Activated CD4-positive, alpha-beta T cell treated with anti-CD3 and anti-CD28 coated beads, Interleukin-2, amount 10 ng/mL, durations not matched to agents 7 days and 5 days (primary cell): ENCODE results near the gene DNALI1. TPM values are rescaled to one million over a fixed set of nuclear protein-coding genes. Genes with fewer than 3 reads are reported as not detected.
A peak's percentile ranks its signal among the peaks of the same experiment; 100 is the strongest.
"Not testable (repeated sequence)": the region's sequence is repeated elsewhere in the genome, so short reads cannot be mapped to it uniquely, and the experiment has no call there.

Experiments
- CTCF ChIA-PET: fragments of 350-600 bp; sonication (Branson Sonifier 250); formaldehyde crosslinking; loops from one replicate; lab custom pipeline; 2021; ENCODE audit warnings: antibody characterized with exemption; lab: Charles Lee
- POLR2A ChIA-PET: fragments of 350-600 bp; sonication (Branson Sonifier 250); formaldehyde crosslinking; loops from one replicate; lab custom pipeline; 2021; ENCODE audit warnings: antibody characterized with exemption; lab: Charles Lee
- DNase-seq: peaks from one replicate; pipeline ENCODE4 v3.0.0-alpha.2; 2020
- H3K27ac Mint-ChIP-seq: one replicate; pipeline ENCODE4 v1.8.0; 2021; ENCODE audit warnings: mild to moderate bottlenecking, moderate library complexity, mixed read lengths
- H3K27me3 Mint-ChIP-seq: one replicate; pipeline ENCODE4 v1.8.0; 2021; ENCODE audit warnings: mixed read lengths
- H3K36me3 Mint-ChIP-seq: one replicate; pipeline ENCODE4 v1.8.0; 2021; ENCODE audit warnings: low read depth, mixed read lengths
- H3K4me1 Mint-ChIP-seq: one replicate; pipeline ENCODE4 v1.8.0; 2021; ENCODE audit warnings: mixed read lengths
- H3K4me3 Mint-ChIP-seq: one replicate; pipeline ENCODE4 v1.8.0; 2021; ENCODE audit warnings: mild to moderate bottlenecking, moderate library complexity, mixed read lengths
- H3K9me3 Mint-ChIP-seq: one replicate; pipeline ENCODE4 v1.8.0; 2021; ENCODE audit warnings: mixed read lengths
- total RNA-seq, 2 experiments: library from RNA; stranded (reverse); gene quantifications; one replicate each; pipeline ENCODE4 v1.2.3, GENCODE V29; 2021

The DNALI1 gene
- total RNA-seq: under 1 TPM; 0.40 to 0.47 TPM

DNA sequence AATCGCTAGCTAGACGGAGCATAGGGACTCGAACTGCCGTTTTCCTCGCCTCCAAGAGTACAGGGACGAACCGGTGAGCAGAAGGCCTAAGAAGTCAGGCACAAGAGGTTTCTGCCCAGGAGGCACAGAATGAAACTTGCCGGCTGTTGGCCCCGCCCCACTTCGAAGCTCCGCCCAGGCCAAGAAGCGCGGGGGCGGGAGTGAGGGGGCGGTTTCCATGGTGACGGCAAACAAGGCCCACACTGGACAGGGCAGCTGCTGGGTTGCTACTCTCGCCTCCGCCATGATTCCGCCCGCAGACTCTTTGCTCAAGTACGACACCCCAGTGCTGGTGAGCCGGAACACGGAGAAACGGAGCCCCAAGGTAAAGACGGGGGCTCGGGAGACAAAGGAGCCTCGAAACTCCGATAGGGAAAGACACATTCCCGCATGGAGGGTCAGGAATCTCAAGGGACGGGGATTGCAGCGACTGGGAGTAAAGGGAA is at the start of gene DNALI1:
TSS of gene DNALI1 (plus strand) at position 229 of the 485 bp plus-strand sequence. CDS start at position 284, 55 bp downstream.
- CTCF ChIA-PET: interaction anchor here (0.6 to 1.5 kb wide), 2 partner anchors 54 to 133 kb away, joined by 3 to 6 read pairs; no protein-coding TSS in a partner anchor
- POLR2A ChIA-PET: no interaction called here
- H3K27ac Mint-ChIP-seq: no peak within 1 kb of the TSS
- H3K4me1 Mint-ChIP-seq: peaks cover 51% of the 10 kb centered on the region
- peak; percentile 37 for DNase-seq
- H3K9me3 Mint-ChIP-seq: peaks cover 3% of the 10 kb centered on the region
- H3K4me3 Mint-ChIP-seq: no peak within 1 kb of the TSS
- H3K36me3 Mint-ChIP-seq: peaks cover 23% of the 10 kb centered on the region
- H3K27me3 Mint-ChIP-seq: no peaks in the 10 kb centered on the region

DNA sequence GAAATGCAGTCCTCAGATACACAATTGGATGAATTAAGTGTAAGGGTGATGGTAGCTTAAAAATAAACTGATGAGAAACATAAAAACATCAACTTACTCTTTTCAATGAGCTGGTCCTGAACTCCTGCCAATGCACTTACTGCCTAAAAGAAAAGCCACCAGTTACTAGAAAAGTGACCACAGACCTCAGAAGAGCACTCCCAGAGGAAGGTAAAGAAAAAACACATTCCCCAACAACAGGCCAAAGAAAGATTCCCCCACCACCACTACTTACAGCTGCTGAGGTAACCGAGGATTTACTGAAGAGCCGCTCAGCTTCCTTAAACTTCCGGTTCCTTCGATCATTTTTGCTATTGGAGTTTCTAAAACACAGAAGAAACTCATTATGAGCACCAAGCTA is 47.6 kb upstream of the DNALI1 start:
- POLR2A ChIA-PET: no interaction called here
- Mint-ChIP-seq H3K36me3 (peaks cover 42% of the 10 kb centered on the region), H3K9me3 (no peaks in the 10 kb centered on the region), H3K27me3 (no peaks in the 10 kb centered on the region), H3K4me1 (peaks cover 34% of the 10 kb centered on the region), H3K27ac (peak overlapping the region; percentile 10), H3K4me3 (no peak overlapping the region)
- CTCF ChIA-PET: interaction anchor here (0.9 to 2.1 kb wide), 6 partner anchors 10 to 31 kb away, joined by 3 to 8 read pairs (median 4); no protein-coding TSS in a partner anchor
- no peak for DNase-seq

DNA sequence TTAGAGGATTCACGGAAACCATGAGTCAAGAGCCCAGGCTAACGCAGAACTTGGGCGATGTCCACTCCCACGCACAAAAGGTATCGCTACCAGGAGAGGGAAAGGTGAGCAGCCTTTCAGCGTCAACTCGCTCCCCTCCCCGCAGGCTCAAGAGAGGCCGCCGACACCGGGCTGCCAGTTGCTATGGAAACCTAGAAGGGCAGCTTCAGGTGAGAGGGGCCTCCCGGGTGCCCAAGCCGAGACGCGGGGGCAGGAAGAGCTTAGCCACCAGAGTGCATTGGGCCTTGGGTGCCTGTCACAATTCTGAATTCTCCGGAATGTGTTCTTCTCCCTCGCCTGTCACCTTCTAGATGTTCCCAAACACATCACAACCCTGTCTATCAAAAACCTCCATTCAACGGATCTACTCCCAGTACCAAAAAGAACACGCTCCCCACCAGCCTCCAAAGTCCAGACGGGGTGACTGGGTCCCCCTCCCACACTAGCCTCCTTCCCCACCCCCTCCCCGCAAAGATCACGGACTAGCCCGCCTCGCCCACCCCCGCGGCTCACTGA is 42.9 kb upstream of the DNALI1 start:
- Mint-ChIP-seq H3K27me3 (no peaks in the 10 kb centered on the region), H3K36me3 (peaks cover 18% of the 10 kb centered on the region), H3K27ac (peak overlapping the region; percentile 89), H3K4me1 (peaks cover 41% of the 10 kb centered on the region), H3K9me3 (peaks cover 2% of the 10 kb centered on the region), H3K4me3 (peak overlapping the region; percentile 95)
- DNase-seq: peak; percentile 47
- ChIA-PET POLR2A (no interaction called here), CTCF (interaction anchor here (1.0 to 3.2 kb wide), 27 partner anchors 8 to 175 kb away, joined by 3 to 26 read pairs (median 5); partner anchors contain the start of genes RSPO1, SNIP1 and ZC3H12A)

DNA sequence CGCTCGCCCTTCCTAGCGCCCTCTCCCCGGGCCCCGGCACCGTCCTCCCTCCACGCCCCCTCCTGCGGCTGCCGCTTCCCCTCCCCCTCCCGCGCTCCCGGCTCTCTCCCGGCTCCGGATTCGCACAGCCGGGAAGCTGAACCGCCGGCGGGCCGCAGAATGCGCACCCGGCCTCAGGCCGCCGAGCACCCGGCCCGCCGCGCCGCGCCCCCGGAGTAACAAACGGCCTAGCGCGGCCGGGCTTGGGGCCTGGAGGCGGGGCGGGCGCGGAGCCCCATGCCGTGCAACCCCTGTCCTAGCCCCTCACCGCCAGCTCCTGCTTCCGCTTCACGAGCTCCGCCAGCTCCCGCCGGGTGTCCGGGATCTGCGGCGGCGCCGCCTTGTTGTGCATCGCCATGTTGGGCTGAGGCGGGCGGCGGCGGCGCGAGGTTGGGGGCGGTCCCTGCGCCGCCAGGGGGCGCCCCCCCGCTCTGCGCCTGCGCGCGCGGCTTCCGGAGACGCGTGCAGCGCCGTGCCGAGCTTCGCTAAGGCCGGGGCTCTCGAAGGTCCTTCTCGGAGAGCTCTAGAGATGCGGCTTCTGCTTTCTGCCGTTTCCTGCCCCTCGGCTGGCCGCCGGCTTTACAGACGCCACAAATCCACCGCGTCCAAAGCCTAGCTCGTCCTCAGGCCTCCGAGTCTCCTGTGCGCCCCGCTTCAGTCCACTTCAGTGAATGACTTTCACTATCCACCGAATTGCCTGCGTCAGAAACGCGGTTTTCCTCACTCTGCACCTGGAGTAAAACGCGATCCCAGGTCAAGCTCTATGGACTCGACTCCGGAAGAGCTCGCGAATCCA is 42.2 kb upstream of the DNALI1 start, which contains the start of gene MEAF6:
TSS of gene MEAF6 (minus strand) at position 417 of the 835 bp plus-strand sequence. CDS start at position 397, 20 bp downstream.
- Mint-ChIP-seq H3K4me3 (peak within 1 kb of the TSS; percentile 95), H3K27me3 (no peaks in the 10 kb centered on the region), H3K4me1 (peaks cover 41% of the 10 kb centered on the region), H3K27ac (peak within 1 kb of the TSS; percentile 94), H3K36me3 (peaks cover 16% of the 10 kb centered on the region), H3K9me3 (peaks cover 4% of the 10 kb centered on the region)
- POLR2A ChIA-PET: interaction anchor here (0.6 to 0.8 kb wide), 2 partner anchors 35 to 40 kb away, joined by 3 read pairs; no protein-coding TSS in a partner anchor
- CTCF ChIA-PET: interaction anchor here (0.6 to 3.2 kb wide), 34 partner anchors 9 to 1732 kb away, joined by 3 to 26 read pairs (median 5); partner anchors contain the start of genes GNL2, RSPO1, SNIP1 and ZC3H12A
- peak; percentile 86 for DNase-seq

DNA sequence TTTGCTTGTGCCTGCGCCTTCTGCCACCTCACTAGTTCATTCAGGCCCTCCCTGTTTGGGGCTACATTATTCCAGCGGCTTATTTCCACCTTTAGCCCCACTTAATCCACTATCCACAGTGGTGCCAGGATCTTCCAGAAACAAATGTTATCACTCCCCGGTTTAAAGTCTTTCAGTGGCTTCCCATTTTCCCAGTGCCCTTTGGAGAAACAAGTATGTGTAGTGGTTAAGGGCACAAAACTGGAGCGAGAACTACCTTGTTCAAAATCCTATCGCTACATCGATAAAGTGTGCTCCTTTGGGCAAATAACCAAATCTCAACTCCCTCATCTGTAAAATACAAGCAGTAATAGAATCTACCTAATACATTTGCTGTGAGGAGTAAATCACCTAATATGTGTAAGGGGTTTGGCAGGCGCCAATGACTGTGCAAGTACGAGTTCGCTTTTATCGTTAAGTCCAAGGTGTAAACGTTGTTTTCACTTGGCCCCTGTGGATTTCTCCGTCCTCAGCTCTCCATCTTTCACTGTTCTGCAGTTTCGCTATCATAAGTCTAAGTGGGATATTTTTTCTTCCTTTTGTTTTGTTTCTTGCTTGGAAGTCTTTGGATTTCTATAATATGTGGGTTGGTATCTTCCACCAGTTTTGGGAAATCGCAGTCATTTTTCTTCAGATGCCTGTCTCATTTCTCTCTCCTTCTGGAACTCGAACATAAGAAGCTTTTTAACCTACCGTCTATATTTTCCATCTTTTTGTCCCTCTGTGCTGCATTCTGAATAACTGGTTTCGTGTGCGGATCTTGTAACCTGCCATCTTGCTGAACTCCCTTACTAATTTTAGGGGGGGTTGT is 41.3 kb upstream of the DNALI1 start:
- peaks cover 4% of the 10 kb centered on the region for H3K9me3 Mint-ChIP-seq
- H3K36me3 Mint-ChIP-seq: peaks cover 16% of the 10 kb centered on the region
- DNase-seq: no peak
- H3K27ac Mint-ChIP-seq: peak overlapping the region; percentile 94
- H3K4me3 Mint-ChIP-seq: peak overlapping the region; percentile 95
- ChIA-PET CTCF (interaction anchor here (0.6 to 3.2 kb wide), 33 partner anchors 9 to 1733 kb away, joined by 3 to 26 read pairs (median 5); partner anchors contain the start of genes GNL2, RSPO1, SNIP1 and ZC3H12A), POLR2A (interaction anchor here (0.6 to 0.8 kb wide), 2 partner anchors 34 to 40 kb away, joined by 3 read pairs; no protein-coding TSS in a partner anchor)
- H3K4me1 Mint-ChIP-seq: peaks cover 45% of the 10 kb centered on the region
- no peaks in the 10 kb centered on the region for H3K27me3 Mint-ChIP-seq

DNA sequence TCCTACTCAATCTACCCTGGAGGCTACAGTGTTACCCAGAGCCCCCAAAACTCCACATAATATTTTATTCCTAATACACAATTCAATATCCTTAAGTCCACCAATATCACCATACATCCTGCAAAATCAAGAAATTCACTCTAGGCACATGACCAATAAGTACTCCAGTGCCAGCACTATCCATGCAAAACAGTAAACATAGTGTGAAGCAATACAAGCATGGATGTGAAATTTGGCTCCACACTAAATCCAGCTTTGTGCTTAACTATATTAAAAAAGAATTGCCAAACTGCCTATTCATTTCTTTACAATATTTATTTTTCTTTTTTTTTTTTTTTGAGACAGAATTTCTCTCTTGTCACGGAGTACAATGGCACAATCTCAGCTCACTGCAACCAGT is 39.2 kb upstream of the DNALI1 start:
- peaks cover 4% of the 10 kb centered on the region for H3K9me3 Mint-ChIP-seq
- H3K36me3 Mint-ChIP-seq: peaks cover 10% of the 10 kb centered on the region
- ChIA-PET POLR2A (no interaction called here), CTCF (interaction anchor here (0.6 to 1.7 kb wide), 3 partner anchors 30 to 78 kb away, joined by 3 to 4 read pairs (median 3); no protein-coding TSS in a partner anchor)
- no peak overlapping the region for H3K4me3 Mint-ChIP-seq
- H3K4me1 Mint-ChIP-seq: peaks cover 35% of the 10 kb centered on the region
- H3K27me3 Mint-ChIP-seq: no peaks in the 10 kb centered on the region
- no peak for DNase-seq
- H3K27ac Mint-ChIP-seq: no peak overlapping the region

DNA sequence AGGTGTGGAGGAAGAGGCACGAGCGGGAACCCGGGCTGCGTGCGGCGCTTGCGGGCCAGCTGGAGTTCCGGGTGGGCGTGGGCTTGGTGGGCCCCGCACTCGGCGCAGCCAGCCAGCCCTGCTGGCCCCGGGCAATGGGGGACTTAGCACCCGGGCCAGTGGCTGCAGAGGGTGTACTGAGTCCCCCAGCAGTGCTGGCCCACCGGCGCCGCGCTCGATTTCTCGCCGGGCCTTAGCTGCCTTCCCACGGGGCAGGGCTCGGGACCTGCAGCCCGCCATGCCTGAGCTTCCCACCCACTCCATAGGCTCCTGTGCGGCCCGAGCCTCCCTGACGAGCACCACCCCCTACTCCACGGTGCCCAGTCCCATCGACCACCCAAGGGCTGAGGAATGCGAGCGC is 38.5 kb upstream of the DNALI1 start:
- DNase-seq, H3K27me3 Mint-ChIP-seq, POLR2A ChIA-PET, H3K4me3 Mint-ChIP-seq, H3K27ac Mint-ChIP-seq: not testable (repeated sequence)
- Mint-ChIP-seq H3K4me1 (peaks cover 34% of the 10 kb centered on the region), H3K9me3 (peaks cover 11% of the 10 kb centered on the region), H3K36me3 (peaks cover 15% of the 10 kb centered on the region)
- CTCF ChIA-PET: interaction anchor here (1.7 kb wide), 1 partner anchor 32 kb away, joined by 4 read pairs; no protein-coding TSS in a partner anchor

DNA sequence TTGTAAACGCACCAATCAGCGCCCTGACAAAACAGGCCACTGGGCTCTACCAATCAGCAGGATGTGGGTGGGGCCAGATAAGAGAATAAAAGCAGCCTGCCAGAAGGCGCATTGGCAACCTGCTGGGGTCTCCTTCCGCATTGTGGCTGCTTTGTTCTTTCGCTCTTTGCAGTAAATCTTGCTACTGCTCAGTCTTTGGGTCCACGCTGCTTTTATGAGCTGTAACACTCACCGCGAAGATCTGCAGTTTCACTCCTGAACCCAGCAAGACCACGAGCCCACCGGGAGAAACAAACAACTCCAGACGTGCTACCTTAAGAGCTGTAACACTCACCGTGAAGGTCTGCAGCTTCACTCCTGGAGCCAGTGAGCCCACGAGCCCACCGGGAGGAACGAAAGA is 37.8 kb upstream of the DNALI1 start:
- H3K27ac Mint-ChIP-seq: peak overlapping the region; percentile 90

DNA sequence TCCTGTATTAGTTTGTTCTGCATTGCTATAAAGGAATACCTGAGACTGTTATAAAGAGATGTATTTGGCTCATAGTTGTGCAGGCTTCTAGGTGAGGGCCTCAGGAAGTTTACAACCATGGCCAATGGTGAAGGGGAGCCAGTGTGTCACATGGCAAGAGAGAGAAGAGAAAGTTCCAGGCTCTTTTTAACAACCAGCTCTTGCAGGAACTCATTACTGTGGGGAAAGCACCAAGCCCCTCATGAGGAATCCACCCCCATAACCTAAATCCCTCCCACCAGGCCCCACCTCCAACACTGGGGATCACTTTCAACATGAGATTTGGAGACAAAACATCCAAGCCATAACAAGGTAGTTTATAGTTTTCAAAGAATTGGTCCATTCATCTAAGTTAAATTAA is 37.1 kb upstream of the DNALI1 start:
- H3K27me3 Mint-ChIP-seq: no peaks in the 10 kb centered on the region
- peaks cover 26% of the 10 kb centered on the region for H3K4me1 Mint-ChIP-seq
- peak overlapping the region; percentile 70 for H3K4me3 Mint-ChIP-seq
- CTCF ChIA-PET: no interaction called here
- peak overlapping the region; percentile 90 for H3K27ac Mint-ChIP-seq
- DNase-seq: no peak
- peaks cover 12% of the 10 kb centered on the region for H3K9me3 Mint-ChIP-seq
- H3K36me3 Mint-ChIP-seq: peaks cover 12% of the 10 kb centered on the region
- POLR2A ChIA-PET: no interaction called here

More for the DNA sequence above, 37.8 kb upstream of the DNALI1 start:
- H3K27me3 Mint-ChIP-seq, POLR2A ChIA-PET: not testable (repeated sequence)
- CTCF ChIA-PET: interaction anchor here (1.7 kb wide), 1 partner anchor 32 kb away, joined by 4 read pairs; no protein-coding TSS in a partner anchor
- peak overlapping the region; percentile 70 for H3K4me3 Mint-ChIP-seq
- DNase-seq: peak; percentile 47
- peaks cover 28% of the 10 kb centered on the region for H3K4me1 Mint-ChIP-seq
- H3K9me3 Mint-ChIP-seq: peaks cover 12% of the 10 kb centered on the region
- H3K36me3 Mint-ChIP-seq: peaks cover 14% of the 10 kb centered on the region

DNA sequence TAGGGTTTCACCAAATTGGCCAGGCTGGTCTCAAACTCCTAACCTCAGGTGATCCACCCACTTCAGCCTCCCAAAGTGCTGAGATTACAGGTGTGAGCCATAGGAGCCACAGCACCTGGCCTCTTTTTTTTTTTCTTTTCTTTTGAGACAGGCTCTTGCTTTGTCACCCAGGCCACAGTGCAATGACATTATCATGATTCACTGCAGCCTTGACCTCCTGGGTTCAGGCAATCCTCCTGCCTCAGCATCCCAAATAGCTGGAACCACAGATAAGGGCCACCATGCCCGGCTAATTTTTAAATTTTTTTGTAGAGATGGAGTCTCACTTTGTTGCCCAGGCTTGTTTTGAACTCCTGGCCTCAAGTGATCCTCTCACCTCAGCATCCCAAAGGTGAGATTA is 26.9 kb upstream of the DNALI1 start:
- H3K4me3 Mint-ChIP-seq, CTCF ChIA-PET, H3K36me3 Mint-ChIP-seq, H3K27me3 Mint-ChIP-seq, DNase-seq, H3K27ac Mint-ChIP-seq, POLR2A ChIA-PET, H3K4me1 Mint-ChIP-seq, H3K9me3 Mint-ChIP-seq: not testable (repeated sequence)

DNA sequence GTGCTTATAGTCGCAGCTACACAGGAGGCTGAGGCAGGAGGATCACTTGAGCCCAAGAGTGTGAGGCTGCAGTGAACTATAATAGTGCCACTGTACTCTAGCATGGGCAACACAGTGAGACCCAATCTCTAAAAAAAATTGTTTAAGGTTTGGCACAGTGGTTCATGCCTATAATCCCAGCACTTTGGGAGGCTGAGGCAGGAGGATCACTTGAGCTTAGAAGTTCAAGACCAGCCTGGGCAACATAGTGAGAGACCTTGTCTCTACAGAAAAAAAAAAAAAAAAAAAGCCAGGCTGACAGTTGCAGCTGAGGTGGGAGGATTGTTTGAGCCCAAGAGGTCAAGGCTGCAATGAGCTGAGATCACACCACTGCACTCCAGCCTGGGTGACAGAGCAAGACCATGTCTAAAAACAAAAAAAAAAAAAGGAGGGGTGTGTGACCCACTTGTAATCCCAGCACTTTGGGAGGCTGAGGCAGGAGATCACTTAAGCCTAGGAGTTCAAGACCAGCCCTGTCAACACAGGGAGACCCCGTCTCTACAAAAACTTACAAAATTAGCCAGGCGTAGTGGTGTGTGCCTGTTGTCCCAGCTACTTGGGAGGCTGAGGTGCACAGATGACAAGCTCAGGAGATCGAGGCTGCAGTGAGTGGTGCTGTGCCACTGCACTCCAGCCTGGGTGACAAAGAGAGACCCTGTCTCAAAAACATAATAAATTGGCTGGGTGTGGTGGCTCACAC is 24.2 kb upstream of the DNALI1 start:
- peaks cover 13% of the 10 kb centered on the region for H3K4me1 Mint-ChIP-seq
- H3K27me3 Mint-ChIP-seq, H3K27ac Mint-ChIP-seq, H3K4me3 Mint-ChIP-seq, H3K9me3 Mint-ChIP-seq, DNase-seq: not testable (repeated sequence)
- ChIA-PET CTCF (interaction anchor here (1.5 to 1.6 kb wide), 2 partner anchors 18 to 47 kb away, joined by 3 to 6 read pairs; partner anchors contain the start of gene MEAF6), POLR2A (interaction anchor here (0.6 kb wide), 1 partner anchor 1653 kb away, joined by 5 read pairs; no protein-coding TSS in a partner anchor)
- peaks cover 24% of the 10 kb centered on the region for H3K36me3 Mint-ChIP-seq
